GM12891 (cell line): ENCODE measurements around the gene CFAP46.

ENCODE experiments used
- DNase-seq: peaks from one replicate; pipeline ENCODE4 v3.0.0; 2011; ENCODE audit warnings: low spot score; ENCODE audit not compliant: insufficient read length
- FAIRE-seq: peaks from 2 replicates; lab custom pipeline; 2011; peaks lifted over from hg19 to GRCh38; lab: Jason Lieb, UNC
- PAX5 ChIP-seq: IDR thresholded peaks from 2 replicates; pipeline ENCODE4 v1.6.1; 2011; ENCODE audit warnings: low read length, moderate library complexity, mild to moderate bottlenecking; ENCODE audit not compliant: insufficient read depth, severe bottlenecking
- POLR2A ChIP-seq: IDR thresholded peaks from 2 replicates; pipeline ENCODE4 v1.6.1; 2011; ENCODE audit warnings: low read depth, low read length, control low read depth
- POLR2AphosphoS5 ChIP-seq: IDR thresholded peaks from 2 replicates; pipeline ENCODE4 v1.6.1; 2011; ENCODE audit warnings: low read depth, low read length, control low read depth
- POU2F2 ChIP-seq: IDR thresholded peaks from 2 replicates; pipeline ENCODE4 v1.6.1; 2011; ENCODE audit warnings: low read depth, mild to moderate bottlenecking, control low read depth, low read length, moderate library complexity
- SPI1 ChIP-seq: IDR thresholded peaks from 2 replicates; pipeline ENCODE4 v1.6.1; 2011; ENCODE audit warnings: low read depth, low read length, control low read depth
- TAF1 ChIP-seq: IDR thresholded peaks from 2 replicates; pipeline ENCODE4 v1.6.1; 2011; ENCODE audit warnings: low read depth, low read length, control low read depth

CFAP46 gene

DNA sequence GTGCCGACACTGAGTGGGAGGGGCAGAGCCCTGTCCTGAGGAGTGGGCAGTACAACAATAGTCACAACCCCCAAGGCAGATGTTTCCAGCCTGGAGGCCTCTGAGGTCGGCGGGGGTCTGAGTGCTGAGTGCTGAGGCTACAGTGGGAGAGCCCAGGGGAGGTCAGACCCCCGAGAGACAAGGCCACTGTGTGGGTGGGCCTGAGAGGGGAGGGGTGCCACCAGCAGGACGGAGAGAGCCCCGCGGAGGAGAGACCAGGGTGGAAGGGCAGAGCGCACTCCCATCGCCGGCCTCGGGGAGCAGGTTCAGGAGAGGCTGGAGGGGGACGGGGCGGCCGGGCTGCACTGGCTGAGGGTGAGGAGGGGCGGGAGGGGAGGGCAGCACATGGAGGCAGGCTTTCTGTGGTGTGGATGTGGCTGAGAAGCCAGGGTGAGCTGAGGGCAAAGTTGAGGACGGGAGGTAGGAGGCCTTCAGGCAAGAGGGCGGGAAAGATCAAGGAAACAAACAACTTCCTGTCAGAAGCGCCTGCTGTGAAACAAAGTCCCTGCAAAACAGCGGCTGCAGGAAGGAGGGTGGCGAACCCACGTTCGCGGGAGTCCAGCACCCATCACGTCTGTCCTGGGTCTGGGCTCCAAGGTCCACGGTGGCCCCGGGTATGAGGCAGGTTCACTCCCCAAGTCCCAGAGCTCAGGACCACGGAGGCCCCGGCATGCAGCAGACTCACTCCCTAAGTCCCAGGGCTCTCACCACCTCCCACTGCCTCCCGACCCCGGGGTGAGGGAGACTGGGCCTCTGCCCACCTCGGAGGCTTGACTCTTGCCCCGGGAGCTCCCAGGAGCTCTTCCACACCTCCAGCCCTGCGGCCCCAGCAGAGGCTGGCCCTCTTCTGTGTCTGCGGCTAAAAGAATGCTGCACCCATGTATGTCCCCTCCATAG, 79.6 kb downstream of the CFAP46 start:
- FAIRE-seq = no peak
- TF ChIP-seq TAF1 (no peak), SPI1 (no peak), PAX5 (no peak)
- no peak for DNase-seq

DNA sequence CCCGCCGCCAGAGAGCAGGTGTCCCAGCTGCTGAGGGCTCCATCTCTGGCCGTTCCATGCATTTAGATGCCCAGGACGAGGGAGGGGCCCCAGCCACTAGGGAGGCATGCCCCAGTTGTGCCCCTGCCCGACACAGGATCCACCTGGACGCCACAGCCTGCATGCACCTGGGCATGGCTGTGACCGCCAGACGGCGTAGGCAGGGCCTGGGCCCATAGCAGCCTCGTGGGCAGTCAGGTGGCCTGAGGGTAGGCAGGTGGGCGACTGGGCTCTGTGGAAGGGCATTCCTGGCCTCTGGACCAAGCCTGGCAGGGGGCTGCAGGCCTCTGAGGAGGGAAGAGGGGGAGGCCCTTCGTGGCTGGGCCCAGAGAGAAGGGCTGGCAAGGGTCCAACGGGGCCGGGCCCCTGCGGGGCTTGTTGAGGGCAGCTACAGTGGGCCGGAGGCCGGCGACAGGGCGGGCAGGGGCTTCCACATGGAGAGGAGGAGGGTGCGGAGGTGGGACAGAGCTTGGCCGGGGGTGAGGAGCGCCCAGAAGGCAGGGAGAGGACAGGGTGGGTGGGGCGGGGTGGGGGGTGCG, 80.4 kb downstream of the CFAP46 start:
- FAIRE-seq = no peak

DNA sequence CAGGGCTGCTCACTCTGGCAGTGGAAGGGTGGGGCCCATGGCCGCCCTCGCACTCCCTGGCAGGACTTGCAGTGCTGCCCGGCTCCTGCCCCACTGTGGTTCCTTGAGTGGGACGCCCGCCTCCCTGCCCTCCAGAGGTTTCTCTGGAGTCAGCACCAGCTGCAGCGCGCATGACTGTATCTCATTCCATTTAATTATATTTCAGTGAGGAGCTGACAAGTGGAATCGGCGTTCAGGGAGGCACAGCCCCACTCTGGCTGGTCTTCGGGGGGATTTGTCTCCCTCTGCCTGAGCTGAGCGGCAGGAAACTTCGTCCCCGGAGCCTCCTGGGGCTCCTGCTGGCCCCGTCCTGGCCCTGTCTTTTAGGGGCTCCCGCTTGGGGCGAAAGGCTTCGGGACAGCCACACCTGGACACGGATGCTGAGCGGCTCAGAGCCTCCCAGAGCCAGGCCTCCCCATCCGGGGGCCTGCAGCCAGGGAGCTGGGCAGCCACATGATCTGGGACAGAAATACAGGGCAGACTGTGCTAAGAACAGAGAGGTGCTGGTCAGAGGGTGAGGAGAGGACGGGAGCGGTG, 81.2 kb downstream of the CFAP46 start:
- DNase-seq (no peak), FAIRE-seq (no peak)
- TF ChIP-seq TAF1 (no peak), POLR2A (no peak), SPI1 (no peak), POLR2AphosphoS5 (no peak), PAX5 (no peak), POU2F2 (no peak)

More for the DNA sequence above, 80.4 kb downstream of the CFAP46 start:
- TF ChIP-seq SPI1 (no peak), TAF1 (no peak), POLR2AphosphoS5 (no peak), POLR2A (no peak), PAX5 (no peak), POU2F2 (no peak)
- DNase-seq = no peak

DNA sequence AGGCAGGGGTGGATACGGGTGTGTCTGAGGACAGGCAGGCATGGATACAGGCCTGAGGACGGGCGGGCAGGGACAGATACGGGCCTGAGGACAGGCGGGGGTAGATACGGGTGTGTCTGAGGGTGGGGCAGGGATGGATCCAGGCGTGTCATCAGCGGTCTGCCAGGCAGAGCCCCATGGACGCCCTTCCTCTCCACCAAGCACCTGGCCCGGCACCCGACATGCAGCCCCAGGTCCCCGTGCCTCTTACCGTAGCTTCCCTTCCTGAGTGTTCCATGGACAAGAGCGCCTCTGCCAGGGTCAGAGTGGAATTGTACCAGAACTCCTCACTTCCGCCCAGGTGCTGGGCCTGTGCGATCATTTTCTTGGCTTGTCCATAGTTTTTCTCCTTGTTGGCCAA, 81.8 kb downstream of the CFAP46 start:
- no peak for DNase-seq
- TF ChIP-seq SPI1 (no peak), POU2F2 (no peak), TAF1 (no peak), POLR2A (no peak), PAX5 (no peak), POLR2AphosphoS5 (no peak)
- no peak for FAIRE-seq

DNA sequence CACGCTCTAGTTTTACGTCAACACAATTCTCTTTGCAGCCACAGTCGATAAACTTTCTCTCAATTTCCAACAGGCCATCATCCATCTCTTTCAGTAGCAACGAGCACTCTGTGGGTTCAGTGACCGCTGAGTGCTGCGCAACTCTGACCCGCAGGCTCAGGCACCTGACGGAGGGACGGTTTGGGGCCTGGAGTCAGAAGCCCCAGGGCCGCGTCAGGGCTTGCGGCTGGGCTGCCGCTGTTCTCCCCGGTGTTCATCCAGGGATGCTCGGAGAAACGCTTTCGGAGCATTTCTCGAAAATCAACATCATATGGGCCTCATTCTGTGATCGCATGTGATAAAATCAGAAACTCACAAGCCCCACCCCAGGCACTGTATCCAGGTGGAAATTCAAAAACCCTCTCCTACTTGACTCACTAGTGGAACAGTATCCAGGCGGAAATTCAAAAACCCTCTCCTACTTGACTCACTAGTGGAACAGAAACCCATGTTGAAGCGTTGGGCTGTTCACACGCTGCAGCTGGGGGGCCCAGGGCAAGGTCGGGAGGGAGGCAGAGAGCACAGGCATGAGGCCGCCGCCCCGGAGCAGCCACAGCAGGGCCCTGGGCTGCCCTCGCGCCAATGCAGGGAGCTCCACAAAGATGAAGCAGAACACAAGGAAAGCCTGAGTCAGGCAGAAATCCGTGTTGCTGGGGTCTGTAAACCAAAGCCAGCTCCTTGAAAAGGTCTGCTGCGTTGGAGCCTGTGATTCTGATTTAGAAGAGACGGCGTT, 83.1 kb downstream of the CFAP46 start:
- TF ChIP-seq TAF1 (no peak), PAX5 (no peak), POU2F2 (no peak), SPI1 (no peak), POLR2A (no peak), POLR2AphosphoS5 (no peak)
- FAIRE-seq (no peak), DNase-seq (no peak)

DNA sequence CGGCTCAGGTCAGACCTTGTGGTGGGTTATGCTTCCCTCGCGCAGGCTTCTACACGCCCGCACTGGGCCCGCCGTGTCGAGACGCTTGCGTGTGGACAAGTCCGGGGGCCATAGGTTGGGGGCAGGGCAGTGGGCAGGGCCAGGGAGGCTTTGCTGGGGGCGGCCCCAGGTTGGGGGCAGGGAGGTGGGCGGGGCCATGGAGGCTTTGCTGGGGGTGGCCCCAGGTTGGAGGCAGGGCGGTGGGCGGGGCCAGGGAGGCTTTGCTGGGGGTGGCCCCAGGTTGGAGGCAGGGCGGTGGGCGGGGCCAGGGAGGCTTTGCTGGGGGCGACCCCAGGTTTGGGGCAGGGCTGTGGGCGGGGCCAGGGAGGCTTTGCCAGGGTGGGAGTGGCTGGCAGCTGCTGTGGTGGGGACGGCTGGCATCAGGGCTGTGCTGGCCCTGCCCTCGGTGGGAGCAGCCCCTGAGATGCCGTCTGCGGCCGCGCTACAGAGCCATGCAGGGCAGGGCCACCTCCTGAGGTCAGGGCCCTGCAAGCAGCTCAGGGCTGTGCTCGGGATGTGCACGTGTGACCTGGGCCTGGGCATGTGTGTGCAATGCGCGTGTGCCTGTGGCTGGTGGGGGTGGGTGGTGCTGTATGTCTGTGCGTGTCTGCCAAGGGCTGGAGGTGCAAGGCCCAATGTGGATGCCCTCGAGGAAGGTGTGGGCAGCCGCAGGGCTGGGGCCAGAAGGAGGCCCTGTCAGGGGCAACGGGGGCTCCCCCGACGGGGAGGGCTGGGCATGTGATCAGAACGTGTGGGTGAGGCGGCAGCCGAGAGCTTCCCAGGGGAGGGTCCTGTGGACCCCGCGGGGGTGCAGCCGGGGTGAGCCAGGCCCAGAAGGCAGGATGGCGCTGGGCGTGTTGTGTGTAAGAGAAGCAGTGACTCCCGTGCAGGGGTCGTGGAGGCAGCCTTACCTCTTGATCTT, 84.0 kb downstream of the CFAP46 start:
- no peak for FAIRE-seq
- no peak for DNase-seq
- TF ChIP-seq POLR2AphosphoS5 (no peak), POLR2A (no peak), SPI1 (no peak), PAX5 (no peak), TAF1 (no peak), POU2F2 (no peak)

DNA sequence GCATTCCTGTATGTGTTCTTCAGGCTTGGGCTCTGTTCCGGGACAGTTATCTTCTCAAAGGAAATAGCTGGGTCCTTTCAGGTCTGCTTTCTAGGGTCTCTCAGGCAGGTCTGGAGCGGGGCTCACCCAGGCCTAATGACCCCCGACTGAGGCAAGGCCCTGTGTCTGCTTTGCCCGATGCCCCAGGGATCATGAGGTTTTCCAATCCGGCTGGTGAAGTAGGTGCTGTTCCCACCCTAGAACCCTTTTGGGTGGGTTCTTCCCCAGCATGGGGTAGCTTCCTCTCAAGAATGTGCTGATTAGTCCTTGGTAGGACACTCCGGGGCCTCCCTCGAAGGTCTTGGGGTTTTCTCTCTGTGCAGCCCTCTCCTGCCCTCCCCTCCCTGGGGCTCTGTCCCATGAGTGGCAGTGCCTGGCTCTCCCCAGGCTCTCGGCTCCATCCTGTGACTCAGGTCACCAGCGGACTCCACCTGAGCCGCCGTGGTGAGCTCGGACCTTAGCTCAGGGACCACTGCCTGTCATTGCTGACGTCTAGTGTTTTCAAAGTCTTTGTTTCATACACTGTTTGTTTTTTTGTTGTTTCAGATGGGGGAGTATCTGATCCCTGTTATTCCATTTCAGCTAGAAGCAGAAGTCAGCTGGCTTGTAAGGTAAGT, 85.4 kb downstream of the CFAP46 start:
- DNase-seq = no peak
- TF ChIP-seq POLR2A (no peak), TAF1 (no peak), POU2F2 (no peak), POLR2AphosphoS5 (no peak), PAX5 (no peak), SPI1 (no peak)
- FAIRE-seq = no peak

DNA sequence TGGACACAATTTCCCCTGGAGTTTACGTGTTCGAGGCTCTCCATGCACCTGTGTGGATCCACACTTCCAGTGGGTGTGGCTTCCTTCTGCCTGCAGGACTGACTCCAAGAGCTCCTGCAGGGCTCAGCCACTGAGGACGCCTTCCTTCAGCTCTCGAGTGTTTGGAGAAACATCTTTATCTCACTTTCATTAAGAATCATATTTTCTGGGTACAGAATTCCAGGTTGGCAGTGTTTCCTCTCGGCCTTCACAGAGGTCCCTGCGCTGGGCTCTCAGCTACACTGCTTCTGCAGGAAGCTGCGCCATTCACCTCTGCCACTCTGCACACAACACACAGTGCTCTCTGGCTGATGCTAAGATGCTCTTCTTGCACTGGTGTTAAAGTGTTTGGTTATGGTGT, 86.5 kb downstream of the CFAP46 start:
- TF ChIP-seq PAX5 (no peak), POLR2A (no peak), TAF1 (no peak), SPI1 (no peak), POU2F2 (no peak), POLR2AphosphoS5 (no peak)
- DNase-seq = no peak
- FAIRE-seq = no peak

DNA sequence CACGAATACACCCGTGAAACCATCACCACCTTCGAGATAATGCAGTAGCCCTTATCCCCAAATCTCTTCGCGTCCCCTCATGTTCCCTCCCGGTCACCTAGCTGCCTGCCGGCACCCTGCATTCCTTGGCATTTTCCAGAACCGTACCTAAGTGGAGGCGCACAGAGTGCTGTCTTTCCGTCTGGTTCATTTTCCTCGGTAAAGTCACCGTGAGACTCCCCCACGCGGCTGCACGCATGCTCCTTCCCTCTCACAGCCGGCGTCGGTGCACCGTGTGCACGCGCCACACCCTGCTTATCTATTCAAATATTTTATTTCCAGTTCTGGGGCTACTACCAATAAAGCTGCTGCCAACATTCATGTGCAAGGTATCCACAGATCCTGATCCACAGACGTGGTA, 90.9 kb downstream of the CFAP46 start:
- FAIRE-seq (no peak), DNase-seq (no peak)
- no peak for TF ChIP-seq POLR2A
- TF ChIP-seq POLR2AphosphoS5 = no peak
- TF ChIP-seq POU2F2 = no peak
- TF ChIP-seq TAF1 = no peak
- TF ChIP-seq SPI1 = no peak
- no peak for TF ChIP-seq PAX5
